GM15510 (cell line): ENCODE measurements around the gene DCAKD.

Source experiments
- POLR2A ChIP-seq: IDR thresholded peaks from 3 replicates; pipeline ENCODE4 v1.6.1; 2011; ENCODE audit warnings: borderline replicate concordance; ENCODE audit not compliant: insufficient read length; ENCODE audit errors: extremely low read depth

DCAKD gene, protein sequence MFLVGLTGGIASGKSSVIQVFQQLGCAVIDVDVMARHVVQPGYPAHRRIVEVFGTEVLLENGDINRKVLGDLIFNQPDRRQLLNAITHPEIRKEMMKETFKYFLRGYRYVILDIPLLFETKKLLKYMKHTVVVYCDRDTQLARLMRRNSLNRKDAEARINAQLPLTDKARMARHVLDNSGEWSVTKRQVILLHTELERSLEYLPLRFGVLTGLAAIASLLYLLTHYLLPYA

DNA sequence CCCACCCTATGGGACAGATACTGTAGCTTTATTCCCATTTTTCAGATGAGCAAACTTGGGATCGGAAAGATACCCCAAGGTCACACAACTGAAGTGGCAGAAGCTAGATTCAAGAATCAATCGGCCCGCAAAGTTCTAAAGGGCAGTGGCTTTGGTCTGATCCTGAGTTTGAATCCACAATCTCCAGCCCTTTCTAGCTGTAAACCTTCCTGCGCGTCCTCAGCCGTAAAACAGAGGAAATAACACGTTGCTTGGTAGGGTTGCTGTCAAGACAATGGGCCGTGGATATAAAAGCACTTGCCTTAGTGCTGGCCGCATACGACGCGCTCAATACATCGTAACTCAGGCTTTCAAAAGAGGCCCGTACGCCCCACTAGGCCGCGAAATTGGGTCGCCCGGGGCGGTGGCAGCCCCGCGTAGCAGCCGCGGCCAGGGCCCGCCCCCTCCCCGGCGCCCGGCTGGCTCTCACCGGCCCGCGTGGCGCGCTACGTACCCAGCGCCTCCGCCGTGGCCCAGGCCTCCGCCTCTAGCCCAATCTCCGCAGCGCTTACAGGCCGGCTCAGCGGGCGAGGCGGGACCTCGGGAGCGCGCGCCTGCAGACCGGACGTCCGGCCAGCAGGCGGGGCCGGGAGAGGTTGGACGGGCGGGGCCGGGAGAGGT is at the start of gene DCAKD:
TSS of gene DCAKD (minus strand) at position 573 of the 660 bp plus-strand sequence. CDS start 16,747 bp downstream, outside the sequence.
- TF ChIP-seq POLR2A: peak; percentile 90

DNA sequence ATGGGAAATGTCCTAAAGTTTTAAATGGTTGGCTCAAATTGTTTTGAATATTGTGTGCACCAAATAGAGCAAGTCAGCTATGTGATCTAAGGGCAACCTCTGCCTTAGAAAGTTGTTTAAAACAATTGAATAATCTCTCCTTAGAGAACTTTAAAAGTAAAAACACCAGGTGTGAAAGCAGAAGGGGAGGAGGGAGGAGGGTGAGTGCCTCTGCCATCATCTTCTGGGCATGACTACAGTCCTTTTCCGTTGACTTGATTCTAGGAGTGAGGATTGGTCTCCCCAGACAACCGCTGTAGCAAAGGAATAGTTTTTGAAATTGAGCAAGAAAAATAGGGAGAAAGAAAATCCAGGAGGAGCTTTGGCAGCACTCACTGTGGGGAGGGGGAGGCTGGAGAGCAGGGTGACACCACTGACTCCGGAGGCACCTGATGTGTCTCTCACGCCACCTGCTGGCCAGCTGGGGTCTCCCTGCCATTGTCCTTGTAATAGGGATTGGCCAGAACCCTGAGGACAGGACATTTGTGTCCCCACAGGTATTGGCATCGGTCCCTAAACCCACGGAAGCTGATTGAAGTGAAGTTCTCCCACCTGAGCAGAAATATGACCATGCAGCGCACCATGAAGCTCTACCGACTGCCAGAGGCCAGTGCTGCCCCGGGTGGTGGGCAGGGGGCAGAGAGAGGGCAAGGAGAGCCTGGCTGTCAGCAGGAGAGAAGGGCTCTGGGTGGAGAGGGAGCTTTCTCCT is 47.6 kb upstream of the DCAKD start:
- no peak for TF ChIP-seq POLR2A

DNA sequence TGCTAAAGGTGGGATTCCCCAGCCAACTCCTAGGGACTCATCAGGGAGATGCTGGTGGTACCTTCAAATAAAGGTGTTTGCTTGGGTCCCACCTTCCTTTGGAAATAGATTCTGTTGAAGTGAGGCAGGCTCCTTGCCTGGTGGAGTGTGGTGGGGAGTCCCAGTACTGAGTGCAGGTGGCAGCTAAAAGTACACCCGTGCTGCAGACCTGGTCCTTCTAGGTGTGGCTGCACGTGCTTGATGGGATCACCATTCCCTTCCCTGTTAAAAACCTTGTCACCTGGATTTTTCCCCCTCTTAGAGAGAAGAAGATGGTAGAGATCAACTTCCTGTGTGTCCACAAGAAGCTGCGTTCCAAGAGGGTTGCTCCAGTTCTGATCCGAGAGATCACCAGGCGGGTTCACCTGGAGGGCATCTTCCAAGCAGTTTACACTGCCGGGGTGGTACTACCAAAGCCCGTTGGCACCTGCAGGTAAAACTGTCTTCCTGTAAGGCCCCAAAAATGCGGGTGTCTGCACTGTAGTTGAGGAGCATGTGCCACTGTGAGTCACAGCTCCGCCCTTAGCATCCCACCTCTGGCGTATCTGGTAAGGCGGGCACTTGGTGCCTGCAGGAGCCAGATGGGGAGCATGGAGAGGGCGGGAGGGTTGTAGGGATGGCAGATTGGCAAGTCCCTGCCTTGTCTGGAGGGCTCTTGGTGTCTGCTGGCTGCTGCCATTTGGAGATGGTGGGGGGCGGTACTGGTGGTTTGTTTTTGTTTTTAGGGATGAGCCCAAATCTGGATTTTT is 46.8 kb upstream of the DCAKD start:
- no peak for TF ChIP-seq POLR2A

DNA sequence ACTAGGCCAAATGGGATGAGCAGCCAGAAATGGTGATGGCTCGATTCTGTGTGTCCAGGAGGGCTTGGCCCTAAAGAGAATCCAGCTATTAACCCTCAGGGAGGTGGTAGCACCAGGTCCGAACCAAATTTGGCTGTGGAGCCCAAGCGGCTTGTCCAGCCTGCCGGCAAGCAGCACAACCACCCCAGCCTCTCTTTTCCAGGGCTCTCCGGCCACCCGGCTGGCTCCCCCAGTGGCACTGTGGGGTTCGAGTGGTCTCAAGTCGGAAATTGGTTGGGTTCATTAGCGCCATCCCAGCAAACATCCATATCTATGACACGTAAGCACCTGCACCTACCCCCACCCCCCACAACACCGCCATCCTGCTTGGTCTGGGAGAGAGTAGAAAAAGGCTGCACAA is 45.5 kb upstream of the DCAKD start:
- no peak for TF ChIP-seq POLR2A

DNA sequence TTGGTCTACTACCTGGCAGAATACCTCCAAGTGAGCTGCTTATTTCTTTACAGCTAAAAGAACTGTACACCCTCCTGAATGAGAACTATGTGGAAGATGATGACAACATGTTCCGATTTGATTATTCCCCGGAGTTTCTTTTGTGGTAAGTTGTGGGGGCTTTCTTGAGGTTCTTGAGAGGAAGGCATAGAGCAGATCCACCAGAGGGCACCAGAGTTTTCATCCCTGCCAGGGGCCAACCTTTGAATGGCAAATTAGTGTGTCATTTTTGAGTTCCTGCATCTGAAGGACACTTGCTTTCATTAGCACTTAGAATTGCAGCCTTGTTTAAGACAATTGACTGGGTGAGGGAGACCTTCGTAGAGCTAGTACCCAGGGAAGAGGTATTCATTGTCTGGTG is 44.7 kb upstream of the DCAKD start:
- no peak for TF ChIP-seq POLR2A

DNA sequence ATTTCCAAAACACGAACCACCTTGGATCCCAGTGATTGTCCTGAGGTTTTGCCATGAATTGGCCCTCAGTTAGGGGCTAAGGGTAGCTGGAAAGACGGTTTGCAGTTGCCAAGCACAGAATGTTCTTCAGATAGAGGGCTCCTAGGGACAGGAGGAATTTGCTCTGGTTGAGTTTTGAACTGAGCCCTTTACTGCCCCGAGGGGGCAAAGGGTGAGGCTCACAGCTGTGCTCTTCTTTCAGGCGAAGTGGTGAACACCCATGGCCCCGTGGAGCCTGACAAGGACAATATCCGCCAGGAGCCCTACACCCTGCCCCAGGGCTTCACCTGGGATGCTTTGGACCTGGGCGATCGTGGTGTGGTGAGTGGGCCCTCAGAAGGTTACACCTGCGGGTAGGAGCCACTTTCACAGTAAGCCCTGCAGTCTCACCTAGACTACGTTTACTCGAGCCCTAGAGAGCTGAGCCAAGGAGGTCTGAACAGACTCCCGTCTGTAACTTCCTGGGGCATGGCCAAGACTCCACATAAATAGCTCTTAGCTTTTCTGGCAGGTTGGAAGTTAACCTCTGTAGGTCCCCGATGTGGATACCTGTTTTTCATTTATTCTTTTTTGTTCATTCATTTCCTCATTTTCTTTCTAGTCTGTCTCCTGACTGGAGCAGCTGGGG is 42.1 kb upstream of the DCAKD start:
- TF ChIP-seq POLR2A: no peak

DNA sequence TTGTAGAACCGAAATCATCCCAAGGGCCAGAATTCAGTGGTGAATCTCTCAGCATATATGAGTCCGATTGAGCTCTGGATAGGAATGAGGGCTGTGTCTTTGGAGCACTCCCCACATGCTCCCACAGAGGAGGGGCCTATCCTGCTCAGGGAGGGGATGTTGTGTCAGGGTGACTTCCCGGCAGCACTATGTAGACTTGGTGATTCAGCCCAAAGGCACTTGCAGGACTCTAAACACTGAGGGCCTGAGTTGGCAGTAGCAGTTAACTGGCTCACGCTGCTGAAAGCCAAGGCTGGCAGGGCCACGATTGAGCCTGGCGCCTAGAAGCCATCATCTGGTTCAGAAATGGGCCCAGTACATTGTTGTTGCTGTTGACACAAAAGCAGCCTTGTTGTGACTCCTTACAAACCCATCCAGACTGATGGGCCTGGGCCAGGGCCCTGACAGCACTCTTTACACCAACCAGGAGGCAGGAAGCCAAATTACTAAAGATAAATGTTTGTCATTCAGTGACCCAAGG is 41.5 kb upstream of the DCAKD start:
- TF ChIP-seq POLR2A: no peak

GRCh38 chr17:45091778-45092425 is 40.5 kb upstream of the DCAKD start:
- no peak for TF ChIP-seq POLR2A

DNA sequence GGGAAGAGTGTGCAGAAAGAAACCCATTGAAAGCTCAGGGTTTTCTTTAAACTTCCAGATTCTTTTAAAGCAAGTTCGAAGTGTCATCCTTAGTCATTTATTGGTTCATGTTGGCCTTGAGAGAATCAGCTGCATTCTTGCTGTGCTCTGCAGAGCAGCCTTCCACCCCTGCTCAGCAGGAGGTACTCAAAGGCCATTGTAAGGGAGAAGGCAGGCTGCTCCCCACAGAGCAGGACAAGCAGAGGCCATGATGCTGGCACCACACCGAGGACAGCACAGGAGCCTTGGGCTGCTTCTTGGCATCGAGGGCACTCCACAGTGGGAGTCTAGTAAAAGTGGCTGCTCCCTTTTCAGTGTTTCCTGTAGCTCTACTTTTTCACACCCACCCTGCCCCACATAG is 39.3 kb upstream of the DCAKD start:
- TF ChIP-seq POLR2A: no peak

DNA sequence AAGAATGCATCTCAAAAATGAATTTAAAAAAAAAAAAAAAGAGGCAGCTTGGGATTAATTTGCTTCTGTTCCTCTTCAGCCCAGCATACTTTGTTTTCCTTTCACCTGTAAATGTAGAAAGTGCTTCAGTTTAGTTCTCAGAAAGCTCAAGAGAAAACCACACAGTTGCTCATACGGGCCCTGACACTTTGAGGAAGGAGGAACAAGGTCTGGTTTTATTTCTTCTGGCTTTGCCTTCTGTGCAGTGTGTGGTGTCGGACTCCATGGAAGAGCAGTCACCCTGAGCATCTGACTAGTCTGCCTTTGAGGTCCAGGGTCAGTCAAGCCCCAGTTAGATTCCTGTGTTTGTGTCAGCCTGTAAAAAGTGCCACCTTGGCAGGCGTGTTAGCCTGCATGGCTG is 37.3 kb upstream of the DCAKD start:
- no peak for TF ChIP-seq POLR2A

- TF ChIP-seq POLR2A: no peak
Observed at GRCh38 chr17:45087978-45088377, 36.5 kb upstream of the DCAKD start.

DNA sequence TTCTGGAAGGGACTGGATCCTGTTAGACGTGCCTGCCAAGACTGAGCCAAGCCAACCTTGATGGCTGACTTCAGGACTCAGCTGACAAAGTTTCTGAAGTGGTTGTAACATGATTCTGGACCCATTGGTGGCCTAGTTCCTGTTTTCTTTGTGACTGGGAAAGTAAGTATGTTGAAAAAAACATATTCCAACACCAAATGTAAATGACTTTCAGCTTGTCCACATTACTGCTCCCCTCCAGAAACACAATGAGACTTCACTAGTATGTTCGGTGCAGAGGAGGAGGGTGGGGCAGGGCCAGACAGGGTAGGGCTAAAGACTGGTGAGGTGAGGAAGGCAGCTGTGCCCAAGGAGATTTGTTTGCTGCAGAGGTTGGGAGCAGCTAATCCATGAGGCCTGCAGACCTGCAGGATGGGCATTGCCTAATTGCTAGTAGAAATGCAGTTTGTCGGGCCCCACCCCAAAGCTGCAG is 36.1 kb upstream of the DCAKD start:
- TF ChIP-seq POLR2A: no peak

- no peak for TF ChIP-seq POLR2A
Observed at GRCh38 chr17:45086865-45087503, 35.6 kb upstream of the DCAKD start.
